Keratinocyte (primary cell): ENCODE data around the gene DSC2. TPM values are rescaled to one million over a fixed set of nuclear protein-coding genes. Genes with fewer than 3 reads are reported as not detected.

Experiments used
- DNase-seq: peaks from one replicate; pipeline ENCODE4 v3.0.0-alpha.2; 2011; ENCODE audit warnings: low read depth, missing footprints, low spot score
- FAIRE-seq: peaks from 2 replicates; lab custom pipeline; 2011; peaks lifted over from hg19 to GRCh38; lab: Jason Lieb, UNC
- H2AFZ ChIP-seq: 2 replicates; pipeline ENCODE4 v1.6.0; 2012; ENCODE audit warnings: low read length, control low read depth, inconsistent platforms; ENCODE audit not compliant: control insufficient read depth
- H3K27ac ChIP-seq: 2 replicates; pipeline ENCODE4 v1.5.1; 2011; ENCODE audit warnings: low read length; ENCODE audit not compliant: control insufficient read depth, insufficient read depth
- H3K27me3 ChIP-seq: 3 replicates; pipeline ENCODE4 v1.6.0; 2011; ENCODE audit warnings: low read length; ENCODE audit not compliant: control insufficient read depth, insufficient read depth; ENCODE audit errors: extremely low read depth
- H3K36me3 ChIP-seq, 2 experiments: 2 replicates in 1 of 2; 3 replicates in 1 of 2; pipeline ENCODE4 v1.5.1; 2011; ENCODE audit warnings: low read length in 2 of 2, mild to moderate bottlenecking in 1 of 2; ENCODE audit not compliant: control insufficient read depth in 2 of 2, insufficient read depth in 2 of 2; ENCODE audit errors: extremely low read depth in 1 of 2
- H3K4me1 ChIP-seq: 3 replicates; pipeline ENCODE4 v1.5.1; 2011; ENCODE audit warnings: low read length; ENCODE audit not compliant: control insufficient read depth, insufficient read depth; ENCODE audit errors: extremely low read depth
- H3K4me2 ChIP-seq: 3 replicates; pipeline ENCODE4 v1.6.0; 2011; ENCODE audit warnings: low read depth, low read length; ENCODE audit not compliant: control insufficient read depth, insufficient read depth; ENCODE audit errors: extremely low read depth
- H3K4me3 ChIP-seq, 3 experiments: fragments of 200-600 bp in 1 of 3; sonication (generic) in 1 of 3; 2 replicates in 2 of 3; 3 replicates in 1 of 3; pipeline ENCODE4 v1.5.1; 2011 to 2016; ENCODE audit warnings: low read length in 3 of 3, mild to moderate bottlenecking in 3 of 3, control low read depth in 2 of 3, inconsistent platforms in 1 of 3, low read depth in 1 of 3, mixed read lengths in 1 of 3, mixed run types in 1 of 3, moderate library complexity in 1 of 3; ENCODE audit not compliant: control insufficient read depth in 2 of 3, insufficient read depth in 2 of 3; ENCODE audit errors: extremely low read depth in 1 of 3
- H3K79me2 ChIP-seq: 2 replicates; pipeline ENCODE4 v1.6.0; 2012; ENCODE audit warnings: low read length; ENCODE audit not compliant: control insufficient read depth, insufficient read depth
- H3K9ac ChIP-seq: 3 replicates; pipeline ENCODE4 v1.6.0; 2011; ENCODE audit warnings: low read length; ENCODE audit not compliant: control insufficient read depth, insufficient read depth; ENCODE audit errors: extremely low read depth
- H3K9me1 ChIP-seq: 3 replicates; pipeline ENCODE4 v1.6.0; 2011; ENCODE audit warnings: low read length; ENCODE audit not compliant: control insufficient read depth, insufficient read depth; ENCODE audit errors: extremely low read depth
- H3K9me3 ChIP-seq: 2 replicates; pipeline ENCODE4 v1.5.1; 2012; ENCODE audit warnings: low read depth, low read length; ENCODE audit not compliant: control insufficient read depth
- H4K20me1 ChIP-seq: 3 replicates; pipeline ENCODE4 v1.6.0; 2011; ENCODE audit warnings: low read length; ENCODE audit not compliant: control insufficient read depth, insufficient read depth; ENCODE audit errors: extremely low read depth
- CTCF ChIP-seq, 3 experiments: IDR thresholded peaks in 1 of 3; conservative IDR thresholded peaks in 1 of 3; optimal IDR thresholded peaks in 1 of 3; 2 replicates in 2 of 3; 3 replicates in 1 of 3; pipeline versions ENCODE3 to v1.5.1; 2011; ENCODE audit warnings: low read length in 3 of 3, mild to moderate bottlenecking in 3 of 3, moderate library complexity in 2 of 3, control low read depth in 1 of 3, inconsistent platforms in 1 of 3; ENCODE audit not compliant: insufficient read depth in 2 of 3; ENCODE audit errors: extremely low read depth in 1 of 3
- EZH2 ChIP-seq: IDR thresholded peaks from one replicate; pipeline ENCODE4 v1.6.1; 2012; ENCODE audit warnings: inconsistent platforms, mild to moderate bottlenecking, low read length, moderate library complexity
- dilution Hi-C: fragments of 300-500 bp; cut with MboI; formaldehyde crosslinking; loops from one replicate; pipeline ENCODE4 v1.7.0; 2020; ENCODE audit warnings: low sequenced_read_pairs; ENCODE audit not compliant: extremely low pct_ligation_motif_present
- polyA plus RNA-seq, 5 experiments: library from polyadenylated mRNA; depleted of rRNA in 3 of 5; stranded (reverse) in 3 of 5; stranded (forward) in 1 of 5; unstranded in 1 of 5; fragments of >200 nt; gene quantifications; 1 replicate in 1 of 5; 2 replicates in 3 of 5; 3 replicates in 1 of 5; pipeline versions ENCODE4 v1.2.1 to v1.2.3, GENCODE V29; 2011 to 2012; ENCODE audit warnings: missing spikeins in 2 of 5, low read depth in 1 of 5, low replicate concordance in 1 of 5

Gene DSC2
- polyA plus RNA-seq, 1 donor (not counting 4 experiments of a cell fraction or from before 2014, with no cell fraction given): 37.1 TPM

GRCh38 chr18:31070206-31070605 lies 32.0 kb downstream of the DSC2 start:
- peaks cover 5% of the 10 kb centered on the region for H3K4me1 ChIP-seq
- no peak overlapping the region for H3K9ac ChIP-seq
- no peaks in the 10 kb centered on the region for H3K9me3 ChIP-seq
- dilution Hi-C loops: no loop called here
- TF ChIP-seq CTCF (optimal IDR thresholded peaks at IDR 0.05 in 1 of 3, IDR thresholded peaks at IDR 0.05 in 1 of 3, conservative IDR thresholded peaks at IDR 0.05 in 1 of 3; ENCODE audit: extremely low read depth in 1 of 3, insufficient read depth in 2 of 3, low read length in 3 of 3) (no peak), EZH2 (no peak)
- no peak overlapping the region for H3K4me2 ChIP-seq
- FAIRE-seq (peak; percentile 13), DNase-seq (no peak)
- no peaks in the 10 kb centered on the region for H3K27me3 ChIP-seq
- H3K79me2 ChIP-seq: no peaks in the 10 kb centered on the region
- H3K27ac ChIP-seq: no peak overlapping the region
- peaks cover 6 to 21% of the 10 kb centered on the region in 2 experiments for H3K36me3 ChIP-seq
- no peaks in the 10 kb centered on the region for H3K9me1 ChIP-seq
- no peak overlapping the region for H3K4me3 ChIP-seq
- no peaks in the 10 kb centered on the region for H4K20me1 ChIP-seq
- H2AFZ ChIP-seq: no peak overlapping the region

- H3K4me3 ChIP-seq: no peak overlapping the region
- H3K4me2 ChIP-seq: no peak overlapping the region
- H3K36me3 ChIP-seq: peaks cover 0 to 11% of the 10 kb centered on the region in 2 experiments
- no peaks in the 10 kb centered on the region for H3K9me3 ChIP-seq
- no peaks in the 10 kb centered on the region for H3K9me1 ChIP-seq
- no peak overlapping the region for H2AFZ ChIP-seq
- H3K4me1 ChIP-seq: peaks cover 23% of the 10 kb centered on the region
- dilution Hi-C loops: no loop called here
- DNase-seq (no peak), FAIRE-seq (no peak)
- H3K27ac ChIP-seq: no peak overlapping the region
- no peak overlapping the region for H3K9ac ChIP-seq
- H3K79me2 ChIP-seq: no peaks in the 10 kb centered on the region
- H3K27me3 ChIP-seq: no peaks in the 10 kb centered on the region
- no peaks in the 10 kb centered on the region for H4K20me1 ChIP-seq
- TF ChIP-seq CTCF (optimal IDR thresholded peaks at IDR 0.05 in 1 of 3, IDR thresholded peaks at IDR 0.05 in 1 of 3, conservative IDR thresholded peaks at IDR 0.05 in 1 of 3; ENCODE audit: extremely low read depth in 1 of 3, insufficient read depth in 2 of 3, low read length in 3 of 3) (no peak), EZH2 (no peak)
These were observed 36.0 kb downstream of the DSC2 start for GRCh38 chr18:31066266-31066665.
